Measurements from ENCODE around the gene PRKACA.
"Not testable (repeated sequence)": the region's sequence is repeated elsewhere in the genome, so short reads cannot be mapped to it uniquely, and the experiment has no call there.

Gene PRKACA

DNA sequence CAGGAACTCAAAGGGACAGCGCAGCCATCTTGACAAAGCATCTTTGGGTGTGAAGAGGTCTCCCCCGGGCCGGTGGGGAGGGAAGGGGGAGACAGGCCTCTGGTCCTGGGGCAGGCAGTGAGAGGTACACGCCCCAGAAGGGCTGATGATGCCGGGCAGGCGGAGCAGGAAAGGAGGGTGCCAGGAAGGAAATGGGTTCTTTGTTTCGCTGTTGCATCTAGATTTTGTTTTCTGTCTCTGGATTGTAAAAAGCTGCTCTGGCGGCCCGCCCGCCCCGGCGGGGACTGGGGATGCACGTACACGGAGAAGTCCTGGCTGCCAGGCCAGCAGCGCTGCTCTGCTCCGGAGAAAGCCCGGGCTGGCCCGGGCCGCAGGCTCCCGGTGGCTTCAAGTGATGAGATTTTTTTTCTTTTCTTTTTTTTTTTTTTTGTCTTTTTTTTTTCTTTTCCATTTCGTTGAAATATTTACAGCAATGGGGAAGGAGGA lies 32.0 kb upstream of the PRKACA start:
- intact Hi-C loops (cut with DNase I): loop anchor here (2.0 kb wide), 1 partner anchor 199 kb away; no protein-coding TSS in a partner anchor
- DNase-seq: peak; percentile 55 to 96 (median 74)

DNA sequence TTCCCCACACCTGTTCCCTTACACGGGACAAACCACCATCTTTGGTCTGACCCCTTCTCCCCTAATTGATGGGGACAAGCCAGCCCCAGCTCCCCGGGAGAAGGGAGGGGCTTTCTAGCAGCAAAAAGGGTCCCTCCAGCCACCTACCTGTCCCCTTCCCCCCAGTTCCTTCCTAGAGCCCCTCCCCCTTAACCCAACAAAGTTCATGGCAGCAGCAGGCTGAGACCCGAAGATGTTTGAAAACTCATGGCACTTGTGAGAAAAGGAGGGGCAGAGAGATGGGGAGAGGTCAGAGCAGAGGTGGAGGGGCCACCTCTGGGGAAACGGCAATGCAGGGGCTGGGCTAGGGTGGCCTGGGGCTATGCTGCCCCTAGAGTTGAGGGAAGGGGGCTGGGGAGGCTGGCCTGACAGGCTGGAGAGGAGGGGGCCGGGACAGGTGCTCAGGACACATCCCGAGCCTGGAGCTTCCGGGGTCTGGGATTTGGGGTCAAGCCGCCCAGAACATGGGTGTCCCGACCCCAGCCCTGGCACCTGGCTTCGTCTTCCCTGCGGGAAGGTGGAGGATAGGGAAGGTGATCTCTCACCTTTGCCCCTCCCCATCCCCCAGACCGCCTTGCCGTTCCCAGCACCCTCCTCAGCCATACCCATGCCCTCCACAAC lies 31.3 kb upstream of the PRKACA start:
- DNase-seq: no peak
- intact Hi-C loops (cut with DNase I): loop anchor here (2.0 kb wide), 1 partner anchor 200 kb away; no protein-coding TSS in a partner anchor

DNA sequence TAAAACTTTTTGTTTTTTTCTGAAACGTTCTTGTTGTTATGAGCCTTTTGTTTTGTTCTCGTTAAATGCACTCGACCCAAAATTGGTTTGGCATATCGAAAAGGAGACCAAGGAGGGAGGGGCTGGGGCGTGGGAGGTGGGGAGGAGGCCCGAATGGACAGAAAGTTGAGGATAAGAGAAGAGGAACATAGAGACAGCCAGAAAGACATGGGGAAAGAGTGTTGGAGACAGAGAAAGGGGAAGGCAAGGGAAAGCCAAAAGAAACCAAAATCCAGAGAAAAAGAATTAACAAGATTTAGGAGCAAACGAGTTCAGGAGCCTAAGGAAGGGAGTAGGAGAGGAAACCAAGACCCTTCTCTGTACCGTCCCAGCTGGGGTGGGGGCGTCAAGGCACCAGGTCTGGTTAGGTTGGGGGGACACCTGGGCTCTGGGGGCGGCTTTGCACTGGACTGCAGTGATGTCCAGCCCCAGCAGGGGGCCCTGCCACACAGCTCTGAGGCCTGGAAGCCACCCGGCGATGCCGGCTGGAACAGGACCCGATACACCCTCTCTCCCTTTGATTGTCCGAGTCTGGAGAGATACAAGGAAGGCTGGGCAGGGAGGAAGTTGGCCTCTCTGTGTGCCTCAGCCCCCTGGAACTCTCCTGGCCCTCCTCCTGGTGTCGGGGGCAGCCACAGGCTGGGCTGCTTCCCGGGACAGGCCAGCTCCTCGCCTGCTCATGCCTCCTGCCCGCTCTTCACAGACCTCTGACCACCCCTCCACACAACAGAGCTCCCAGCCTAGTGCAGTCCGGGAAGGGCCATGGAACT lies 30.4 kb upstream of the PRKACA start:
- DNase-seq: peak; percentile 58 to 97 (median 78)
- intact Hi-C loops (cut with DNase I): loop anchor here (2.0 kb wide), 1 partner anchor 201 kb away; no protein-coding TSS in a partner anchor

DNA sequence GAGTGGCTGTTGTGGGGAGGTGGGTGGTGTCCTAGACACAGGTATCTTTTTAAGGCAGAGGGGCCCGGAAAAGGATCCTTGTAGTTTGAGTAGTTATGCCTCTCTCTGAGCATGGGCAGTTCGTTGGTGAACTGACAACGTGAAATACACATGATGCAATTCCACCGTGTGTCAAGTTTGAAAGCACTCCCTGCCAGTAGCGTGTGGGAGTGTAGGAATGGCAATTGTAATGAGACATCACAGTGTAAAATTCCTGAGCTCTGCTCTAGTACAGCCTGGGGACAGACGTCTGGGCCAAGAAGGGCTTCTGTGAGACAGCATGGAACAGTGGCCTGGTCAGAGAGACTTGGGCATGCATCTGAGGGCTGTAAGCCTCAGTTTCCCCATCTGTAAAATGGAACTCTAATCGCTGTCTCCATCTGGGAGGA lies 29.2 kb upstream of the PRKACA start:
- intact Hi-C loops (cut with DNase I): no loop called here

DNA sequence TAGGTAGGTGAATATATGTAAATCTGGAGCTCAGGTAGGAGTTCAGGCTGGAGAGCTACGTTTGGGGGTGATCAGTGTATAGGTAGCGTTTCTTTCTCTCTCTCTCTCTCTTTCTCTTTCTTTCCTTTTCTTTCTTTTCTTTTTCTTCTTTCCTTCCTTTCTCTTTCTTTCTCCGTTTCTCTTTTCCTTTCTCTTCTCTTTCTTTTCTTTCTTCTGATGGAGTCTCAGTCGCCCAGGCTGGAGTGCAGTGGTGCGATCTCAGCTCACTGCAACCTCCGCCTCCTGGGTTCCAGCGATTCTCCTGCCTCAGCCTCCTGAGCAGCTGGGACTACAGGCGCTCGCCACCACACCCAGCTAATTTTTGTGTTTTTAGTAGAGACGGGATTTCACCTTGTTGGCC lies 28.6 kb upstream of the PRKACA start:
- intact Hi-C loops (cut with DNase I): not testable (repeated sequence)

More for the DNA sequence above, 29.2 kb upstream of the PRKACA start:
- no peak for DNase-seq

DNA sequence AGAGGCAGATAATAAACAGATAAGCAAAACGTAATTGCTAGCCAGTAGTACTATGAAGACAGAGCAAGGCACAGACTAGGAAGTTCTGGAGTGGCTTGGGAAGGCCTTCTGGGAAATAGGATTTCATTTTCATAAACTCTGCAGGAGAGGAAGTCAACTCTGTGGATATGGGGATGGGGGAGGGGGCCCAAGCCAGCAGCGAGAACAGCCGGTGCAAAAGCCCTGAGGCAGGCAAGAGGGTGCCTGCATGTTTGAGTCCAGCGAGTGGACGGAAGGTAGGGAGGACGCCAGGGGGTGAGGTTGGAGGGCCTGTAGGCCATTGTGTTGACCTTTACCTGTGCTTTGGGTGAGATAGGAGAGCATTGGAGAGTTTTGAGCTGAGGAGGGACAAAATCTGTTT lies 27.8 kb upstream of the PRKACA start:
- DNase-seq: no peak
- intact Hi-C loops (cut with DNase I): no loop called here

More for the DNA sequence above, 28.6 kb upstream of the PRKACA start:
- not testable (repeated sequence) for DNase-seq

DNA sequence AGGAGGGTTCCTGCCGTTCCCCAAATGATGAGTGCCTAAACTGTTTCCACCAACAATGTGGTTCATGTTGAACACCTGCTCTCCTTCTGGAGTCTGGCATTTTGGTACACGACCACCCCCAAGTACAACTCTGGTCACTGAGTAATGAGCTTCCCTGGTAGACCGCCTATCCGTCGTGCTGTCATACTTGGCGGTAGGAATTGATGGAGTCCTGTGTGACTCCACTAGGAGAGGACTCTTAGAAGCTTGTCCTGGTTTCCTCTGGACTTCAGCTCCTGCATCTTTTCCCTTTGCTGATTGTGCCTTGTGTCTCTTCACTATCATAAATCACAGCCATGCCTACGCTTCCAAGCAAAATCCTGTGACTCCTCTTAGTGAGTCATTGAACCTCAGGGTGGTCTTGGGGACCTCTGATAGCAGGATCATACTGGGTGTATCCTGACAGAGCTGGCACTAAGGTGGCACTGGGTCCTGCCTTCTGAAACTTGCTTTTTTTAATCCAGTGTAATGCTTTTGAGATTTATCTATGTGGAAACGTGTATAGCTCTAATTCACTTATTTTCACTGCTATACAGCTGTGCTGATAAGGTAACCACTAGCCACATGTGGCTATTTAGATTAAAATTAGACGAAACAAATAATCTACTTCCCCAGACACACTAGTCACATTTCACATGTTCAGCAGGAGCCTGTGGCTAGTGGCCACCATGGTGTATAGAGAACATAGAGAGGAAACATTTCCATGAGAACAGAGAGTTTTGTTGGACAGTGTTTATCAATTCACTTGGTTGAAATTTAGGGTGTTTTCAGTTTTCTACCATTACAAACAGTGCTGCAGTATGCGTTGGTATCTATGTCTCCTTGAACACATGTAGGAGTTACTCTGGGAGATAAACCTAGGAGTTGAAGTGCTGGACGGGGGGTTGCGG lies 25.0 kb upstream of the PRKACA start:
- intact Hi-C loops (cut with DNase I): no loop called here
- no peak for DNase-seq

DNA sequence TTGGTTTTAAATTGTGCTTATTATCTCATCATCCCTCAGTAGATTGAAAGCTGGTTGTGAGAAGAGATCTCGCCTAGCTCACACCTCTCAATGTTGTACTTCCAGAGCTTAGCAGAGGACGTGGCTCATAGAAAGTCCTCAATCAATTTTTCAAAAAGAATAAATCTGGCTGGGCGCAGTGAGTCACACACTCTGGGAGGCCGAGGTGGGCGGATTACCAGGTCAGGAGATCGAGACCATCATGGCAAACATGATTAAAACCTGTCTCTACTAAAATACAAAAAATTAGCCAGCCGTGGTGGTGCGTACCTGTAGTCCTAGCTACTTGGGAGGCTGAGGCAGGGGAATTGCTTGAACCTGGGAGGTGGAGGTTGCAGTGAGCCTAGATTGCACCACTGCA lies 23.5 kb upstream of the PRKACA start:
- intact Hi-C loops (cut with DNase I): no loop called here
- no peak for DNase-seq

DNA sequence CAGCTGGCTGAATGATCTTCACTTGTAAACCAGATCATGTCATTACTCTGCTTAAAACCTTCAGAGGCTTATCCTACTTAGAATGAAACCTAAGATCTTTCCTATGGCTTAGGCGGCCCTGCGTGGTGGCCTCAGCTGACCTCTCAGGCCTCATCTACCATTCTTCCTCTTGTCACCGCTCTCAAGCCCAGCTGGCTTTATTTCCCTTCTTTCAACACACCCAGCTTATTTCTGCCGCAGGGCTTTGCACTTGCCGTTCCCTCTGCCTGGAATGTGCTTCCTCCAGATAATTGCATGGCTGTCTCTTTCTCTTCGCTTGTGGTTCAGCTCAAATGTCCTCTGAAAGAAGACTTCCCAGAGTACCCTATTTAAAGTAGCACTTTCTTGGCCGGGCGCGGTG lies 22.4 kb upstream of the PRKACA start:
- no peak for DNase-seq
- intact Hi-C loops (cut with DNase I): loop anchor here (5.0 kb wide), 1 partner anchor 332 kb away; no protein-coding TSS in a partner anchor

DNA sequence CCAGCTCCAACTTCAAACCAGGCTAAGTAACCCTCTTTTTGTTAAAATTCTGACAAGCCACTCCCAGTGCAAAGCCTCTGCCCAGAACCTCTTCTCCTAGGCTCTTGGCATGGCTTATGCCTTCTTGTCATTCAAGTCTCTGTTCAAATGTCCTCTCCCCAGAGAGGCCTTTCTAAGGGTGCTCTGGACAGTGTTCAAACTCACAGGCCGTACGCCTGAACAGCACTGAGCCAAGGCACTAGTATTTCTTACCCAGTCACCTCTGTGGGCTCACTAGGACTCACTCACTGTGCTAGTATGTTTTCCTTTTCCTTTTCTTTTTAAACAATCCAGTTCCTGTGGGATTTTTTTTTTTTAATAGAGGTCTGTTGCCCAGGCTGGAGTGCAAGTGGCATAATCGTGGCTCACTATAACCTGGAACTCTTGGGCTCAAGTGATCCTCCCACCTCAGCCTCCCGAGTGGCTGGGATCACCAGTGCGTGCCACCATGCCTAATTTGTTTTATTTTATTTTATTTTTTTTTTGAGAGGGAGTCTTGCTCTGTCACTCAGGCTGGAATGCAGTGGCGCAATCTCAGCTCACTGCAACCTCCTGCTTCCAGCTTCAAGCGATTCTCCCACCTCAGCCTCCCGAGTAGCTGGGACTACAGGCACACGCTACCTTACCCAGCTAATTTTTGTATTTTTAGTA lies 21.2 kb upstream of the PRKACA start:
- no peak for DNase-seq
- intact Hi-C loops (cut with DNase I): loop anchor here (5.0 kb wide), 1 partner anchor 334 kb away; no protein-coding TSS in a partner anchor

DNA sequence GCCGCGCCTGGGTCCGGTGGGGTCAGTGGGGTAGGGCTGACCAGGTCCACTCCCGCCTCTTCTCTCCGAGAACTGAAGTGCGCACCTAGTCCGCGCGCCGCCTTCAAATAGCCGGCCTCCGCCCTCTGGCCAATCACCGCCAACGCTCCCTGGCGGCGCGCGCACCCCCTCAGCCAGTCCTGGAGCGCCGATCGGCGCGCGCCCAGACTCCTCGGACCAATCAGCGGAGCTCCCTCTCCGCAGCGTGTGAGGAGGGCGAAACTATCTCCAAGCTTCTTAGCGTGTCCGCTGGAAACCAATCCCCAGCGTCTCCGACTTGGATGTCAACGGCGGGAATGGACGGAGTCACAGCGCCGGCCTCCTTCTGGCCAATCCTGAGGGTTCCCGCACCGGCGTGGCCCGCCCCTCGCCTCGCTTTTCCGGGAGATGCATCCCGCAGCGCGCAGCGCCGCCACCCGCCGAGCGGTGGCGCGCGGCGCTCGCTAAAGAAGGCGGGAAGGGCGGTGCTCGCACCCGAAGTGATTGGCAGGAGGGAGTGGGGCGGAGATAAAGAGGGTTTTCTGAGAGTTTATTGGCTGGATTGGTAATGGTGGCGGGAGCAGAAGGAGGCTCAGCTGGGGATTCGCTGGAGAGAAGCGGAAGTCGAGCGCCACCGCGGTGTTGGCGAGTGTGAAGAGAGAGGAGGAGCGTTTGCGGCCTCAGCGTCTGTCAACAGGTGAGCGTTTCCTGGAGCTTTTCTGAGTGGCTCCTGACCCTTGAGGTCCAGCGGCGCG lies 19.1 kb upstream of the PRKACA start, which contains the start of gene ASF1B:
TSS of gene ASF1B (minus strand) at position 81 of the 773 bp plus-strand sequence. CDS start 133 bp downstream, outside the sequence.
- intact Hi-C loops (cut with DNase I): loop anchor here (1.0 to 5.0 kb wide), 3 partner anchors 18 to 336 kb away; no protein-coding TSS in a partner anchor
- DNase-seq: peak; percentile 96 to 100 (median 99)

DNA sequence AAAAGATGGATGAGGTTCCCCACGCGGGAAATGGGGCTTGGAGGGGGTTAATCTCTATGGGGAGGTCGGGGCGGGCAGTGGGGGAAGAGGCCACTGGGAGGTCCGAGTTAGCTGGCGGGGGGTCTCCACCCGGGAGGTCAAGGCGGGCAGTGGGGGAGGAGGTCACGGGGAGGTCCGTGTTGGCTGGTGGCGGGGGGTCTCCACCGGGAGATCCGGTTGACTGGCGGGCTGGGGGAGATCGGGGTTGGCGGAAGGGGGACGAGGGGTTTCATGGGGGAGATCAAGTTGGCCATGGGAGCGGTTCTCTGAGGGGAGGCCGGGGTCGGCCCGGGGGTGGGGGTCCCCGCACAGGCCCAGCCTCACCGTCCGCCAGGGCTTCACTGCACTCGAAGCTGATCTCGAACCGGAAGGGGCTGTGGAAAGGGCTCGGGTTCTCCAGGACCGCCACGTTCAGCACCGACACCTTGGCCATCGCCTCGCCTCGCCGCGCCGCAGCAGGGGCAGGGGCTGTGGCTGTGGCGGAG lies 18.5 kb upstream of the PRKACA start:
- no peak for DNase-seq

DNA sequence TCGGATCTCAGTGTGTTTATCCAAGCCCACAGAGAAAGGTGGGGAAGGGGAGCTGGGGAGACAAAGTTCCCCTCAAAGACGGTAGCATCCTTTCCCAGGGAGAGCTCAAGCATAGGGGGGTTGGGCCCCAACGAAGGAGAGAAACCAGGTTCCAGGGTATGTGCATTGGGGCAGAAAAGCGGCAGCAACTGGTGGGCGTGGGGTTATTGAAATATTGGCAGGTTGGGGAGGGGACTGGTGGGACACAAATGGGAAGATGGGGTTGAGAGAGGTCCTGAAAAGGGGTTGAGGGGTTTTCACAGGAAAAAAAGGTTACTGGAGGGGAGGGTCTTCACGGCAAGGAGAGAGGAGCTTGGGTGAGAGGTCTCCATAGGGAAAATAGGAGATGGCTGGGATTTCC lies 17.8 kb upstream of the PRKACA start:
- intact Hi-C loops (cut with DNase I): loop anchor here (5.0 kb wide), 1 partner anchor 337 kb away; no protein-coding TSS in a partner anchor
- no peak for DNase-seq

More for the DNA sequence above, 18.5 kb upstream of the PRKACA start:
- intact Hi-C loops (cut with DNase I): loop anchor here (1.0 to 5.0 kb wide), 3 partner anchors 18 to 336 kb away; no protein-coding TSS in a partner anchor

DNA sequence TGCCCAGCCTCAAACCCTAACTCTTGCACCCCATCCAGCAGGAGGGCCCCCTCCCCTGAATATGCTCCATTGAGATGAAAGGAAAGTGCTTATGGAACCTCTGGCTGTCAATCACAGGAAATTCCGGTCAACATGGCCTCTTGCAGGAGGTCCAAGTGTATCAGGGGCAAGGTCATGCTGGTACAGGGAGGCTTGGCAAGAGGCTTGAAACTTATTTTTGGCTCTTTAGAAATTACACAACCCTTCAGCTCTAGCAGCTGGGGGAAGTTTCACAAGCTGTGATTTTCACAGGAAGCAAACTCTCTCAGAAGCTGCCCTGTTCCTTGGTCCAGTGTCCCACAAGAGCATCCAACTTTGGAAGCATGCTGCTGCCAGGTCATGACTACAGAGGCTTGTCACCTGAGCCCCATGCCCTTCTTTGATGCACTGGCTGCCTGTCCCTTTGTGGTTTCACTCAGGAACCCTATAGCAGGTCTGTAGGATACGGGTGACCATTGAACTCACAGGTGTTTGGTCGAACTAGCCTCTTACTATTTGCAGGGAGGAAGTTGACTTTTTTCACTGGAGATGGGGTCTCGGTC lies 10.5 kb upstream of the PRKACA start:
- no peak for DNase-seq
- intact Hi-C loops (cut with DNase I): no loop called here

DNA sequence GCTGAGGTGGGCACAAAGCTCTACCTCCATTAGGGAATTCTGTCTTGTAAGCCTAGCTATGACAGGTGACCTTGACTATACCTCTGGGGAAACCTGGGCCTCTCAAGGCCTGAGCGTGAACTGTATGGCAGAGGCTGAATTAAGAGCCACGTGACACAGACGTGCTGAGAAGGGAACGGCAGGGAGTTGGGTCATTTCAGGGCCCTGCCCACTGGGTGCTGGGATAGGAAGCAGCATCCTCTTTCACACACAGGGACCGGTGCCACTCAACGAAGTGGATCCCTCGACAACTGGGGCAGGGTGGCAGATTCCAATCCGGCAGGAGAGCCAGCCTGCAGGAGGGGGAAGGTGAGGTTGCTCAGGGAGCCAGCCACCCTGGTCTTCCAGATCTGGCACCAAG lies 9.6 kb upstream of the PRKACA start:
- intact Hi-C loops (cut with DNase I): no loop called here
- no peak for DNase-seq

DNA sequence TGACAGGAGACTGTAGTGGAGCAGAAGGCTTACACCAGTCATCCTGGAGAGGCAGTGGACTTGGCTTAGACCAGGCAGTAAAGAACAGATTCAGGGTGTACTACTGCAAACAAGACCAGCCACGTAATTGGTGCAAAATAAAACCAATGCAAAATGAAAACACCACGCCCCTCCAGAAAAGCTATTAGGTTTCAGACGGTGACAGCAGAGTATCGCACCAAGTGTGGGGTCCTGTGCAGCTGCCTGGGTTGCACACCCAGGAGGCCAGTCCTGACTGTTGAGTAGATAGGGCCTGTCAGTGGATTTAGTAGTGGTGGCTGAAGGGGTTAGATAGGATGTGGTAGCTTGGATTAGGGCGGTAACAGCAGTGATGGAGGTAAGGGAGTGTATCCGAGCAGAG lies 5.4 kb upstream of the PRKACA start:
- intact Hi-C loops (cut with DNase I): no loop called here
- DNase-seq: no peak

DNA sequence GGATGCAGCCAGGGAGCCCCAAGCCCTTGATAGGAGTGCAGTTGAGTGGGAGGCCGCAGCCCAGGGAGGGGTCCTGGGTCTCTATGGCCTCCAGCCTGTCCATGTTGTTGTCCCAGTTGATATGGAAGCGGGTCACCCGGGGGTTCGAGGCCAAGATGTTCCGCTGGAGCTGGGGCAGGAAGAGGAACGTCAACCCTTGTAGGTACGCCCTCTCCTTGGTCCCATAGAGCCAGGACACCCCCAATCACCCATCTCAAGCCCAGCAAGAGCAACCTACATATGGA lies 2.9 kb upstream of the PRKACA start:
- intact Hi-C loops (cut with DNase I): no loop called here
- peak in 1 of 10 donors; percentile 76 for DNase-seq

Measured in posterior cingulate gyrus (tissue), 11 donors.